ENCODE data around the gene PPRC1. TPM values are rescaled to one million over a fixed set of nuclear protein-coding genes. Genes with fewer than 3 reads are reported as not detected.

PPRC1 gene
- total RNA-seq, 4 donors from 2014 or later = 9.2 to 23.6 (median 10.3) TPM

GRCh38 chr10:102163342-102163989 lies 30.6 kb downstream of the PPRC1 start:
- no peak for TF ChIP-seq CTCF (IDR thresholded peaks at IDR 0.05; ENCODE audit: low read depth)

GRCh38 chr10:102167861-102168260 lies 35.0 kb downstream of the PPRC1 start:
- no peak for TF ChIP-seq CTCF (IDR thresholded peaks at IDR 0.05; ENCODE audit: low read depth)

DNA sequence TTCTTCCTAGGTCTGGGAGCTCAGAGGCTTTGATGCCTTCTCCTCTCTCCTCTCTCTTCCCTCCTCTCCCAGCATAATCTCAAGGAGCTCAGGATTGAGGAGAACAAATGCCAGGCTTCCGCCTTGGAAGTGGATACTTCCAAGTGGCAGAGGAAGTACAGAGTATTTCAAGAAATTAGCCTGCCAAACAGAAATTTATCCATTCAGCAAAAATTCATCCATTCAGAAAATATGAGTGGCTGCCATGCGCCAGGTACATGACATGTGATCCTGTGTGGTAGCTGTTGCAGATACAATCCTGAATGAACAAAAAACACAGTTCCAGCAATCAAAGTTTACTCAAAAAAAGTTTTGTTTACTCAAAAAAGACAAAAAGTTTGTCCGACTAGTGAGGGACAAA lies 37.8 kb downstream of the PPRC1 start:
- TF ChIP-seq CTCF (IDR thresholded peaks at IDR 0.05; ENCODE audit: low read depth) = no peak

DNA sequence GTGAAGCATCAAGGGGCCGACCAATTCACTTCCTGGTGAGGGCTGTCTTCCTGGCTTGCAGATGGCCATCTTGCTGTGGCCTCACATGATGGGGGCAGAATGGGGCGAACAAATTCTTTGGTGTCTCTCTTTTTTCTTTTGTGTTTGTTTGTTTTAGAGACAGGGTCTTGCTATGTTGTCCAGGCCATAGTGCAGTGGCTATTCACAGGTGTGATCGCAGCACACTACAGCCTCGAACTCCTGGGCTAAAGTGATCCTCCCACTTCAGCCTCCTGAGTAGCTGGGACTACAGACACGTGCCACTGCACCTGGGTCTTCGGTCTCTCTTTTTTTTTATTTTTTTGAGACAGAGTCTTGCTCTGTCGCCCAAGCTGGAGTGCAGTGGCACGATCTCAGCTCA lies 39.4 kb downstream of the PPRC1 start:
- no peak for TF ChIP-seq CTCF (IDR thresholded peaks at IDR 0.05; ENCODE audit: low read depth)

- no peak for TF ChIP-seq CTCF (IDR thresholded peaks at IDR 0.05; ENCODE audit: low read depth)
These were observed 42.6 kb downstream of the PPRC1 start for GRCh38 chr10:102175415-102175814.

DNA sequence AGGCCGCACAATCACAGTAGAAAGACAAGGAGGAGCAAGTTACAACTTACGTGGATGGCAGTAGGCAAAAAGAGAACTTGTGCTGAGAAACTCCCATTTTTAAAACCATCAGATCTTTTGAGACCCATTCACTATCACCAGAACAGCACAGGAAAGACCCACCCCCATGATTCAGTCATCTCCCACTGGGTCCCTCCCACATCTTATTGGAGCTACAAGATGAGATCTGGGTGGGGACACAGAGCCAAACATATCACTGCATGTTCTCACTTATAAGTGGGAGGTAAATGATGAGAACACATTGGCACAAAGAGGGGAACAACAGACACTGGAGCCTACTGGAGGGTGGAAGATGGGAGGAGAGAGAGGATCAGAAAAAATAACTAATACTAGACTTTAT lies 51.8 kb downstream of the PPRC1 start:
- TF ChIP-seq CTCF (IDR thresholded peaks at IDR 0.05; ENCODE audit: low read depth) = no peak

GRCh38 chr10:102185272-102185671 lies 52.4 kb downstream of the PPRC1 start:
- TF ChIP-seq CTCF (IDR thresholded peaks at IDR 0.05; ENCODE audit: low read depth) = no peak

All from subcutaneous adipose tissue (tissue), 4 donors.